ENCODE measurements around the gene PRPH. TPM values are rescaled to one million over a fixed set of nuclear protein-coding genes. Genes with fewer than 3 reads are reported as not detected.
"Not testable (repeated sequence)": the region's sequence is repeated elsewhere in the genome, so short reads cannot be mapped to it uniquely, and the experiment has no call there.

PRPH gene
- total and polyA plus RNA-seq, 9 donors = 0.15 to 1.8 (median 0.34) TPM

DNA sequence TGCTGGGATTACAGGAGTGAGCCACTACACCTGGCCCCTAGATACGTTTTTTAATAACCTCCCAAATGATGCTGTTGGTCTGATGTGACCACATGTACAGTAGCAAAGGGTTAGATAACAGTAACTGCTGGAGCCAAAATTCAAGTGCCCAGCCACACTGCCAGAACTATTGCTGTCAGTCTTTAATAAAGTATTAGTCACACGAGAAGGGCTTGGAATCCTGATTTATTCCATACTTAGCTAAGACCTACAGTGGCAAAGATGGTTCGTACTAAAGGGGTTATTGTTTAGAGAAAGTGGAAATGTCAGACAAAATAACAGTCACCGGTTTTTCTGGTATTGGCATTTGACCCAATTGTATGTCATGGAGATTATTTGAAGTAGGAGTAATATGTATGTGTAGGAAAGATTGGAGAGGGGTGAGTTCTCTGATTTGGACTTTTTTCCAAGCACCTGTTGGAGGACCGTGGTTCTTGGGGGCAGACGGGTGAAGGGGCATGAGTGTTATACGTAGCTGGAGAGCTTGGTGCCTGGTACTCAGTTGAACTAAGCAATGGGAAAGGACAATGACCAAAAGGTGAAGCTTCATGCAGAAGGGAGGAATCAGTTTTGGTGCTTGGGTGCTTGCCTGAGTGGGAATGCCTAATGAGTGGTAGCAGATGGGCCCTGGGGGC, 20.4 kb upstream of the PRPH start:
- no peaks in the 10 kb centered on the region for H3K36me3 ChIP-seq
- H3K4me3 ChIP-seq = no peak overlapping the region
- no peak overlapping the region for H3K27ac ChIP-seq
- no peaks in the 10 kb centered on the region for H3K9me3 ChIP-seq
- TF ChIP-seq POLR2A (IDR thresholded peaks at IDR 0.05) (no peak), EP300 (IDR thresholded peaks at IDR 0.05) (no peak)
- TF ChIP-seq, protein P1, sequence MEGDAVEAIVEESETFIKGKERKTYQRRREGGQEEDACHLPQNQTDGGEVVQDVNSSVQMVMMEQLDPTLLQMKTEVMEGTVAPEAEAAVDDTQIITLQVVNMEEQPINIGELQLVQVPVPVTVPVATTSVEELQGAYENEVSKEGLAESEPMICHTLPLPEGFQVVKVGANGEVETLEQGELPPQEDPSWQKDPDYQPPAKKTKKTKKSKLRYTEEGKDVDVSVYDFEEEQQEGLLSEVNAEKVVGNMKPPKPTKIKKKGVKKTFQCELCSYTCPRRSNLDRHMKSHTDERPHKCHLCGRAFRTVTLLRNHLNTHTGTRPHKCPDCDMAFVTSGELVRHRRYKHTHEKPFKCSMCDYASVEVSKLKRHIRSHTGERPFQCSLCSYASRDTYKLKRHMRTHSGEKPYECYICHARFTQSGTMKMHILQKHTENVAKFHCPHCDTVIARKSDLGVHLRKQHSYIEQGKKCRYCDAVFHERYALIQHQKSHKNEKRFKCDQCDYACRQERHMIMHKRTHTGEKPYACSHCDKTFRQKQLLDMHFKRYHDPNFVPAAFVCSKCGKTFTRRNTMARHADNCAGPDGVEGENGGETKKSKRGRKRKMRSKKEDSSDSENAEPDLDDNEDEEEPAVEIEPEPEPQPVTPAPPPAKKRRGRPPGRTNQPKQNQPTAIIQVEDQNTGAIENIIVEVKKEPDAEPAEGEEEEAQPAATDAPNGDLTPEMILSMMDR (IDR thresholded peaks at IDR 0.05) = no peak
- WGBS, 3 donors = 64 to 69% (median 67%) methylated on average over 7 of the region's 7 CpGs
- intact Hi-C loops (cut with DNase I) = no loop called here
- H3K27me3 ChIP-seq = no peaks in the 10 kb centered on the region
- no peak for DNase-seq
- no peaks in the 10 kb centered on the region for H3K4me1 ChIP-seq (ENCODE audit: insufficient read depth)

DNA sequence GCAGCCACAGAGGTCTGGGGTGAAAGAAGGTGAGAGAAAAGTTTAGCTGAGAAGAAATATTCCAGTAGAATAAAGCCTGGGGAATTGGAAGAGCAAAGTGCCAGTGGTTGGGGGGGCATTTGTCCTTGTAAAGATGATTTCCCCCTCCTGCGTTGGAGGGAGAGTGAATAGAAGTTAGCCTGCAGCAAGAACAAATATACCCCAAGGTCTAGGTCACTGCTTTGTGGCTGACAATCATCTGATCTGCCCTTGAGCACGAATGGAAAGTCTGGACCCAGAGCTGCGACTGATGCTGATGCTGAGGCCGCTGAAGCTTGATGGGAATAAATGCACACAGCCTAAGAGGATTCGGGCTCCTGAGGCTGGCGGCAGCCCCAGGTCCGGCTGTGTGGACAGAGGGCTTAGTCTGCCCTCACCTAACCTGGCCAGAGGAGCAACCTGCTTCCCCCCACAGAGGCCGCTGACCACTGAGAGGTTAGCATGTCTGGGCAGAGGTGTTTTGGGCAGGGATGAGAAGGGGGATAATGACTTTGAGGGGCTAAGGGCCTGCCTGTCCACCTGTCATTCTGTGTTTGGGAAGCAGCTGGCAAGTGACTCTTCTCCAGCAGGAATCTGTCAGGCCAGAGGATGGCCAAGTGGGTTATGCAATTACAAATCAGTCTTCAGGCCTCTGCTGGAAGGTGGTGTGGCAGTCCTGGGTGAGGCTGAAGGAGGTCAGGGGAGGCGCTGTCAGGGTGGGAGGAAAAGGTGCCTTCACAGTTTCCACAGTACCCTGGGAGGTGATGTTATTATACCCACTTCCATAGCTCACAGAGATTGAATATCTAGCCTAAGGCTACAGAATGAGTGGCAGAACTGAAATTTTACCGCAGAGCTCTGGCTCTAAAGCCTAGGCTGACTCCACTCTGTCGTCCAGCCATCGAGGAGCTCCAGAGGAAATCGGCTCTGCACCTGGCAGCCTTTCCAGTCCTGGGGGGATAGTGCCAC, 18.4 kb upstream of the PRPH start:
- no peak overlapping the region for H3K27ac ChIP-seq
- no peak overlapping the region for H3K4me3 ChIP-seq
- no peaks in the 10 kb centered on the region for H3K27me3 ChIP-seq
- no peaks in the 10 kb centered on the region for H3K36me3 ChIP-seq
- no peaks in the 10 kb centered on the region for H3K9me3 ChIP-seq
- 66 to 77% (median 66%) methylated on average over 12 to 13 of the region's 13 CpGs for WGBS, 3 donors
- no peaks in the 10 kb centered on the region for H3K4me1 ChIP-seq (ENCODE audit: insufficient read depth)
- TF ChIP-seq, protein P1 (IDR thresholded peaks at IDR 0.05) = no peak
- no peak for TF ChIP-seq POLR2A (IDR thresholded peaks at IDR 0.05)
- TF ChIP-seq EP300 (IDR thresholded peaks at IDR 0.05) = no peak
- intact Hi-C loops (cut with DNase I) = no loop called here
- DNase-seq = no peak

DNA sequence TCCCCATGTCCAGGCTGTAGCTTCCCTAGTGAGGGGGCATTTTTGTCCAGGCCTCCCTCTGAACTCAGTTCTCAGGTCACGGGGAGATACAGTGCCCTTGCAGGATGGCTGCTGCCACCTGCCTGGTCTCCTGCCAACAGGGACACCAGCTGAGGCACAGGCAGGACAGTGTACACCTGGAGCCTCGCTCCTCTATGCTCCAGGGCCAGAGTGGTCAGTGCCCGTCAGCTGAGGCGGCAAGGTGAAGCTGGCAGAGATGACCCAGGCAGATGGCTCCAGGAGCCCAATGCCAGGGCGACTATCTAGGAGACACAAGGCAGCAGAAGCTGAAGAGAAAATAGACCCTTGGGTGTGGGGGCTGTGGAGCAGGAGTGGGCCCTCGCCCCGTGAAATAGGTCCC, 17.5 kb upstream of the PRPH start:
- no peak overlapping the region for H3K27ac ChIP-seq
- H3K36me3 ChIP-seq = no peaks in the 10 kb centered on the region
- intact Hi-C loops (cut with DNase I) = no loop called here
- TF ChIP-seq, protein P1 (IDR thresholded peaks at IDR 0.05) = no peak
- TF ChIP-seq POLR2A (IDR thresholded peaks at IDR 0.05) (no peak), EP300 (IDR thresholded peaks at IDR 0.05) (no peak)
- no peaks in the 10 kb centered on the region for H3K4me1 ChIP-seq (ENCODE audit: insufficient read depth)
- no peaks in the 10 kb centered on the region for H3K9me3 ChIP-seq
- DNase-seq = no peak
- no peaks in the 10 kb centered on the region for H3K27me3 ChIP-seq
- 88 to 94% (median 89%) methylated on average over 7 of the region's 7 CpGs for WGBS, 3 donors
- no peak overlapping the region for H3K4me3 ChIP-seq

- no peak overlapping the region for H3K4me3 ChIP-seq
- TF ChIP-seq POLR2A (IDR thresholded peaks at IDR 0.05) = no peak
- TF ChIP-seq, protein P1 (IDR thresholded peaks at IDR 0.05) = no peak
- TF ChIP-seq EP300 (IDR thresholded peaks at IDR 0.05) = no peak
- H3K36me3 ChIP-seq = no peaks in the 10 kb centered on the region
- 57 to 70% (median 64%) methylated on average over 7 of the region's 7 CpGs for WGBS, 3 donors
- DNase-seq = no peak
- no peaks in the 10 kb centered on the region for H3K4me1 ChIP-seq (ENCODE audit: insufficient read depth)
- intact Hi-C loops (cut with DNase I) = loop anchor here in 1 of 4 donors (10.0 kb wide), 1 partner anchor 245 kb away; no protein-coding TSS in a partner anchor
- no peaks in the 10 kb centered on the region for H3K9me3 ChIP-seq
- no peak overlapping the region for H3K27ac ChIP-seq
- no peaks in the 10 kb centered on the region for H3K27me3 ChIP-seq
Observed at GRCh38 chr12:49279706-49280159, 15.2 kb upstream of the PRPH start.

GRCh38 chr12:49280545-49280944, 14.4 kb upstream of the PRPH start:
- not testable (repeated sequence) for H3K9me3 ChIP-seq; H3K4me3 ChIP-seq; DNase-seq; H3K4me1 ChIP-seq (ENCODE audit: insufficient read depth); H3K27me3 ChIP-seq; H3K27ac ChIP-seq; H3K36me3 ChIP-seq
- intact Hi-C loops (cut with DNase I) = loop anchor here in 1 of 4 donors (10.0 kb wide), 1 partner anchor 244 kb away; no protein-coding TSS in a partner anchor
- 89 to 91% (median 89%) methylated on average over 6 of the region's 6 CpGs for whole genome bisulfite sequencing, 3 donors
